Type B pancreatic cell (in vitro differentiated cells): ENCODE data around the gene NECTIN2. TPM values are rescaled to one million over a fixed set of nuclear protein-coding genes. Genes with fewer than 3 reads are reported as not detected.
A peak's percentile ranks its signal among the peaks of the same experiment; 100 is the strongest.
"Not testable (repeated sequence)": the region's sequence is repeated elsewhere in the genome, so short reads cannot be mapped to it uniquely, and the experiment has no call there.

Source experiments
- DNase-seq: peaks from one replicate; pipeline ENCODE4 v3.0.0; 2021; ENCODE audit warnings: mixed read lengths; ENCODE audit not compliant: unreplicated experiment; ENCODE audit errors: extremely low spot score
- H3K27ac Mint-ChIP-seq: 2 replicates; pipeline ENCODE4 v1.8.0; 2021; ENCODE audit warnings: mild to moderate bottlenecking, mixed read lengths
- H3K27me3 Mint-ChIP-seq: 2 replicates; pipeline ENCODE4 v1.8.0; 2021; ENCODE audit warnings: mixed read lengths
- H3K36me3 Mint-ChIP-seq: 2 replicates; pipeline ENCODE4 v1.8.0; 2021; ENCODE audit warnings: mixed read lengths
- H3K4me1 Mint-ChIP-seq: one replicate; pipeline ENCODE4 v1.8.0; 2021; ENCODE audit warnings: mixed read lengths; ENCODE audit not compliant: unreplicated experiment
- H3K4me3 Mint-ChIP-seq: 2 replicates; pipeline ENCODE4 v1.8.0; 2021; ENCODE audit warnings: mild to moderate bottlenecking, mixed read lengths
- H3K9me3 Mint-ChIP-seq: 2 replicates; pipeline ENCODE4 v1.8.0; 2021; ENCODE audit warnings: mixed read lengths
- CTCF ChIP-seq: fragments of 200-600 bp; sonication (generic); conservative IDR thresholded peaks from 2 replicates; pipeline ENCODE4 v1.5.0; 2021; ENCODE audit warnings: antibody characterized with exemption, mild to moderate bottlenecking
- total RNA-seq: library from RNA; stranded (reverse); gene quantifications from 2 replicates; pipeline ENCODE4 v1.2.1, GENCODE V29; 2021; ENCODE audit warnings: low replicate concordance

The NECTIN2 gene
- total RNA-seq, 1 donor from 2014 or later = 123 TPM

DNA sequence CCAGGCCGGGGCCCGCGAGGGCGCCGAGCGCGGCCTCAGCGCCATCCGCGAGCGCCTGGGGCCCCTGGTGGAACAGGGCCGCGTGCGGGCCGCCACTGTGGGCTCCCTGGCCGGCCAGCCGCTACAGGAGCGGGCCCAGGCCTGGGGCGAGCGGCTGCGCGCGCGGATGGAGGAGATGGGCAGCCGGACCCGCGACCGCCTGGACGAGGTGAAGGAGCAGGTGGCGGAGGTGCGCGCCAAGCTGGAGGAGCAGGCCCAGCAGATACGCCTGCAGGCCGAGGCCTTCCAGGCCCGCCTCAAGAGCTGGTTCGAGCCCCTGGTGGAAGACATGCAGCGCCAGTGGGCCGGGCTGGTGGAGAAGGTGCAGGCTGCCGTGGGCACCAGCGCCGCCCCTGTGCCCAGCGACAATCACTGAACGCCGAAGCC is 62.8 kb downstream of the NECTIN2 start:
- no peaks in the 10 kb centered on the region for H3K9me3 Mint-ChIP-seq
- peaks cover 19% of the 10 kb centered on the region for H3K4me1 Mint-ChIP-seq
- H3K27me3 Mint-ChIP-seq = peaks cover 4% of the 10 kb centered on the region
- H3K27ac Mint-ChIP-seq = no peak overlapping the region
- no peak for DNase-seq
- TF ChIP-seq CTCF = no peak
- no peaks in the 10 kb centered on the region for H3K36me3 Mint-ChIP-seq
- no peak overlapping the region for H3K4me3 Mint-ChIP-seq

- H3K9me3 Mint-ChIP-seq = no peaks in the 10 kb centered on the region
- H3K4me1 Mint-ChIP-seq = peaks cover 28% of the 10 kb centered on the region
- H3K36me3 Mint-ChIP-seq = no peaks in the 10 kb centered on the region
- TF ChIP-seq CTCF = no peak
- H3K4me3 Mint-ChIP-seq = no peak overlapping the region
- H3K27ac Mint-ChIP-seq = peak overlapping the region; percentile 6
- H3K27me3 Mint-ChIP-seq = peaks cover 5% of the 10 kb centered on the region
- DNase-seq = no peak
These were observed 63.7 kb downstream of the NECTIN2 start for GRCh38 chr19:44909775-44910174.

- not testable (repeated sequence) for H3K9me3 Mint-ChIP-seq, H3K36me3 Mint-ChIP-seq, DNase-seq, H3K27ac Mint-ChIP-seq, H3K27me3 Mint-ChIP-seq
- H3K4me1 Mint-ChIP-seq = peaks cover 23% of the 10 kb centered on the region
- peak overlapping the region; percentile 44 for H3K4me3 Mint-ChIP-seq
These were observed 65.8 kb downstream of the NECTIN2 start for GRCh38 chr19:44911896-44912295.

DNA sequence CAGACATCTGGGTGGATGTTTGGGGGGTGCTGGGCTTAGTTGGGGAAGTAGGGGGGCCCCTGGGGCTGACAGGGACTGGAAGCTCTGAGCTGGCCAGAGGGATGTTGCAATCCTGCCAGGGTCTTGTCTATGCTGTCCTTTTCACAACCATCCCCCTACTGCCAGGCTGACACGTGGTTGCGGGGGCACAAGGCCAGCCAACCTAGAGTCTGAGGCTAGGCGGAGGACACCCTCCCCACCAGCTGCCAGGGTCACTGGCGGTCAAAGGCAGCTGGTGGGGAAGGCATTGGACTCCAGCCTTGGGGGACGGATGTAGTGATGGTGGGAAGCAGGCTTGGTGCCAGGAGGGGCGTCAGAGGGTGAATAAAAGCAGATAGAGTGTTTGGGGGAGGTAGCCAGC is 66.8 kb downstream of the NECTIN2 start:
- Mint-ChIP-seq H3K9me3 (no peaks in the 10 kb centered on the region), H3K27ac (peak overlapping the region; percentile 13), H3K4me1 (peaks cover 23% of the 10 kb centered on the region), H3K27me3 (peaks cover 7% of the 10 kb centered on the region), H3K36me3 (no peaks in the 10 kb centered on the region), H3K4me3 (peak overlapping the region; percentile 34)
- TF ChIP-seq CTCF = no peak
- no peak for DNase-seq

- peak overlapping the region; percentile 97 for H3K27ac Mint-ChIP-seq
- not testable (repeated sequence) for H3K9me3 Mint-ChIP-seq, DNase-seq, H3K36me3 Mint-ChIP-seq, H3K27me3 Mint-ChIP-seq
- peaks cover 23% of the 10 kb centered on the region for H3K4me1 Mint-ChIP-seq
- H3K4me3 Mint-ChIP-seq = peak overlapping the region; percentile 99
These were observed 67.7 kb downstream of the NECTIN2 start for GRCh38 chr19:44913512-44914432.

DNA sequence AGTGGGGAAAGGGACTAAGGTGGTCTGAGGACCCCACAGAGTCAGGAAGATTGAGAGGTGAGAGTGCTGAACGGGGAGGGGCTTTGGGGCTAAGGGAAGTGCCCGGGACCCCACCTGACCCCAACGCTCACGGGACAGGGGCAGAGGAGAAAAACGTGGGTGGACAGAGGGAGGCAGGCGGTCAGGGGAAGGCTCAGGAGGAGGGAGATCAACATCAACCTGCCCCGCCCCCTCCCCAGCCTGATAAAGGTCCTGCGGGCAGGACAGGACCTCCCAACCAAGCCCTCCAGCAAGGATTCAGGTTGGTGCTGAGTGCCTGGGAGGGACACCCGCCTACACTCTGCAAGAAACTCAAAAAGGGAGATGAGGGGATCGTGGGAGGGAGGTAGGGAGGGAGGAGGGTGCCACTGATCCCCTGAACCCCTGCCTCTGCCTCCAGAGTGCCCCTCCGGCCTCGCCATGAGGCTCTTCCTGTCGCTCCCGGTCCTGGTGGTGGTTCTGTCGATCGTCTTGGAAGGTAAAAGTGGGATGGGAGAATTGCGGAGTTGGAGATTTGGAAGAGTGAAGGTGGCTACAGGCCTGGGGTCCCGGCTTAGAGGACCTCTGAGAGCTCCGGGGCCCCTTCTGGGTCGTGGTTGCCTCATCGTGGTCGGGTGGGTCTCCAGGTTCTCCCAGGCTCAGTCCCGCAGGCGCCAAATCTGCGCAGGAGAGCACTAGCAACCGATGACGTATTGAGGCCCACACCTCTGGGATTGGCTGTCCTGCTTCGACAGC is 68.5 kb downstream of the NECTIN2 start, which contains the start of gene APOC1:
Gene APOC1, plus strand, starts transcription at position 176 of the 774 bp plus-strand sequence. Its CDS starts 284 bp downstream, at position 460.
- peak within 1 kb of the TSS; percentile 99 for H3K4me3 Mint-ChIP-seq
- H3K4me1 Mint-ChIP-seq = peaks cover 23% of the 10 kb centered on the region
- H3K36me3 Mint-ChIP-seq, H3K9me3 Mint-ChIP-seq, H3K27me3 Mint-ChIP-seq: not testable (repeated sequence)
- H3K27ac Mint-ChIP-seq = peak within 1 kb of the TSS; percentile 97
- DNase-seq = peak; percentile 87
